NT2/D1 (cell line): ENCODE results near the gene DMTF1.
"Not testable (repeated sequence)": the region's sequence is repeated elsewhere in the genome, so short reads cannot be mapped to it uniquely, and the experiment has no call there.

ENCODE experiments used
- SUZ12 ChIP-seq: IDR thresholded peaks from 2 replicates; pipeline ENCODE4 v1.6.1; 2011; ENCODE audit not compliant: insufficient read length, insufficient read depth; ENCODE audit errors: extremely low read depth
- YY1 ChIP-seq: IDR thresholded peaks from 2 replicates; pipeline ENCODE4 v1.6.1; 2011; ENCODE audit not compliant: insufficient read length, insufficient read depth
- ZNF274 ChIP-seq: IDR thresholded peaks from 2 replicates; pipeline ENCODE4 v1.6.1; 2011; ENCODE audit warnings: mild to moderate bottlenecking, low read depth, low read length

DNA sequence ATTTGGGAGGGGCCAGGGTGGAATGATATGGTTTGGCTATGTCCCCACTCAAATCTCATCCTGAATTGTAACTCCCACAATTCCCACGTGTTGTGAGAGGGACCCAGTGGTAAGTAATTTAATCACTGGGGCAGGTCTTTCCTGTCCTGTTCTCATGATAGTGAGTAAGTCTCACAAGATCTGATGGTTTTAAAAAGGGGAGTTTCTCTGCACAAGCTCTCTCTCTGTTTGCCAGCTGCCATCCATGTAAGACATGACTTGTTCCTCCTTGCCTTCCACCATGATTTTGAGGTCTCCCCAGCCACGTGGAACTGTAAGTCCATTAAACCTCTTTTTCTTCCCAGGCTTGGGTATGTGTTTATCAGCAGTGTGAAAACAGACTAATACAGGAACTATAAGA, 36.5 kb upstream of the DMTF1 start:
- not testable (repeated sequence) for TF ChIP-seq ZNF274, YY1, SUZ12
